Muscle layer of colon (tissue), 2 donors: ENCODE data around the gene INSYN2B.

ENCODE experiments used
- H3K27ac ChIP-seq: one replicate; pipeline ENCODE4 v1.7.0; 2013; ENCODE audit warnings: low read depth, mild to moderate bottlenecking, low read length, moderate library complexity
- H3K27me3 ChIP-seq, 2 donors: one replicate each; pipeline ENCODE4 v1.7.0; 2013; ENCODE audit warnings: low read length in 2 of 2, mild to moderate bottlenecking in 2 of 2; ENCODE audit not compliant: insufficient read depth in 2 of 2, control insufficient read depth in 1 of 2
- H3K36me3 ChIP-seq: one replicate; pipeline ENCODE4 v1.7.0; 2013; ENCODE audit warnings: mild to moderate bottlenecking, low read length; ENCODE audit not compliant: insufficient read depth
- H3K4me1 ChIP-seq: one replicate; pipeline ENCODE4 v1.7.0; 2013; ENCODE audit warnings: mild to moderate bottlenecking, low read length; ENCODE audit not compliant: insufficient read depth
- H3K4me3 ChIP-seq, 2 donors: one replicate each; pipeline ENCODE4 v1.7.0; 2013; ENCODE audit warnings: low read length in 2 of 2, low read depth in 1 of 2, mild to moderate bottlenecking in 1 of 2, moderate library complexity in 1 of 2
- H3K9ac ChIP-seq: one replicate; pipeline ENCODE4 v1.7.0; 2013; ENCODE audit warnings: low read length
- H3K9me3 ChIP-seq: one replicate; pipeline ENCODE4 v1.7.0; 2013; ENCODE audit warnings: mild to moderate bottlenecking, low read length
- donor health status: abdominal sarcoma.
- donor health status: Adenocarcinoma of cecum.

Gene INSYN2B

DNA sequence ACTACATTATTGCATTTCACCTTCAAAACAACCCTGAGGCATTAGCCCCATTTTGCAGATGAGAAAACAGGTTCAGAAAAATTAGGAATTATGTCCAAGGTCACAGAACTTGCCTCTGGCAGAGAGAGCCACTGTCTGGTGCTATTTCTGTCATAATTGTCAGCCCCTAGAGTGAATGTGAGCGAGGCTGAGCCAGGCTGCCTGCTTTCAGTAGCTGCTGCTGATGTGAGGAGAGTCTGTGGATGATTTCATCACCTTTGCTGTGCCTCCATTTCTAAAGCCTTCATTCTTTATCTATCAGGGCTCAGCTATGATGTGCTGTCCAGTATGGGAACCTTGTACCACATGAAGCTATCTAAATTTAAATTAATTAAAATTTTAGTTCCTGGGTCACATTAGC is 71.4 kb downstream of the INSYN2B start:
- Histone ChIP-seq H3K9ac (no peak overlapping the region), H3K27ac (no peak overlapping the region), H3K4me1 (no peaks in the 10 kb centered on the region), H3K4me3 (no peak overlapping the region), H3K27me3 (no peaks in the 10 kb centered on the region), H3K36me3 (no peaks in the 10 kb centered on the region), H3K9me3 (no peaks in the 10 kb centered on the region)

DNA sequence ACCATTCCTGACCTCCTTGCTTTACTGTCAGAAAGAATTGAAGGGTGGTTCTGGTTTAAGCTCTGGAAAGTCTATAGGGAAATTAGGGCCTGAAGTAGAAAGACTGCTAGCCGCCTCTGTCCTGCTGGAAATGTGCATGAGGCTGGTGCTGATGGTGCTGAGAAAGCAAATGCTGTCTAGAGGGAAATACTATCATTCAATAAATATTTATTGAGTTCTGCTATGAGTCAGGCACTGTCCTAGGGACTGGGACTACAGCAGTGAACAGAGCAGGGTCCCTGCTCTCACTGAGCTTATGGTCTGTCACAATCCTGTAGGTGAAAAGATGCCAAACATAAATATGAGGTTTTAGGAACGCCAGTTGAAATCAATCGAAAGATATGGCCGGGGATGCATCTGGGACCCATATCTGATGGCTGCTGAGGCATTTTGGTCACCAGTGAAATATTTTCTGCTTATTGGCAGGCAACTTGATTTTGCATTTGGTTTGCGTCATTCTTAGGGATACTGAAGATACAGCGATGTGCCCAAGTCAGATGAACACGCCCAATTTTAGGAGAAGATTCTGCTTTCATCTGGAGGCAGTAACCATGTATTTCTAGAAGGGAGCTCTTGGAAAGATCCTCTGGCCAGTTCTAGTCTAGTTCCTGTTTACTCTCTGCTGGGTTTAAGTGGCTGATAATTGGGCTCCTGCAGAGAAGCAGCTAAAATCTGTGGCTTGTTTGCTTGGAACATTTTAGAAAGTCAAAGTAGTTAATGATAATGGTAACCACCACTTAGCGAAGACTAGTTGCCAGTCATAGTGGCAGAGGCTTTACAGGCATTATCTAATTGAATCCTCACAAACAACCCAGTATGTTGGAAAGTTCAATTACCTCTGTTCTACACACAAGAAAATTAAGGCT is 73.3 kb downstream of the INSYN2B start:
- H3K9me3 ChIP-seq = no peaks in the 10 kb centered on the region
- H3K36me3 ChIP-seq = no peaks in the 10 kb centered on the region
- no peak overlapping the region for H3K27ac ChIP-seq
- no peaks in the 10 kb centered on the region for H3K4me1 ChIP-seq
- no peak overlapping the region for H3K4me3 ChIP-seq
- no peaks in the 10 kb centered on the region for H3K27me3 ChIP-seq
- no peak overlapping the region for H3K9ac ChIP-seq

DNA sequence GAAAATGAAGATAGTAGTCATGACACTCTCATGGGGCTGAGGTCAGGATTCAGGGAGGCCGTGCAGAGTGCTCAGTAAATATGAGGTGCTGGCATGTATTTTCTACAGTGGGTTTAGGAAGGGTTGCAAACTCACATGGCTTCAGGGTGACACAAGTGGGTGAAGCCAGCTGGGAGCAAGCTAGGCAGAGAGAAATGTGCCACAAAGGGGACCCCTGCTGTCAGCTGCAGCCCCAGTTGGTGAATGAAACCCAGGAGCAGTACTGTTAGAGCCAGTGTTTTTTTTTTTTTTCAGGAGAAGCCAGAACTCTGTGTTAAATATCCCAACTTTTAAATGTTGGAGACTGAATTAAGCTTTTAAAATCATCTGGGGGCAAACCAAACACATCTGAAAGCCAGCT is 75.3 kb downstream of the INSYN2B start:
- no peak overlapping the region for H3K4me3 ChIP-seq
- no peaks in the 10 kb centered on the region for H3K27me3 ChIP-seq
- H3K36me3 ChIP-seq = no peaks in the 10 kb centered on the region
- no peak overlapping the region for H3K9ac ChIP-seq
- H3K9me3 ChIP-seq = no peaks in the 10 kb centered on the region
- H3K4me1 ChIP-seq = no peaks in the 10 kb centered on the region
- no peak overlapping the region for H3K27ac ChIP-seq

DNA sequence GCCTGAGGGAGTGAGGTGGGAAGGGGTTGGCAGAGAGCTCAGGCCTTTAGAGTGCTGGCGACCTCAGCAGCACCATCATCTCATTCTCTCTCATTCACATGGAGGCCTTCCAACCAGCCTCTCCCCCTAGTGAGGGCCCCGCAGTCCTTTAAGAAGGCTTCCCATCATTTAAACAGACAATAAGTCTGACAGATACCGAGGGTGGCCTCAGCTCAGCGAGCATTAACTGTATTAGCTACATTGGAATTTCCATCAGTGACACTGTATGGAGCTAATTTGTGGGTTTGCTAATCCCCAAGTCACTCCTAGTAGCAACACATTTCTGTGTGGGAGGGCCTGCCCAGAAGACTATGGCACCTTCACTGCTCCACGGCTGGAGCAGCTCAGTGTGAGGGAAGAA is 75.8 kb downstream of the INSYN2B start:
- H3K9ac ChIP-seq = no peak overlapping the region
- H3K4me1 ChIP-seq = no peaks in the 10 kb centered on the region
- H3K27me3 ChIP-seq = no peaks in the 10 kb centered on the region
- no peak overlapping the region for H3K27ac ChIP-seq
- H3K4me3 ChIP-seq = no peak overlapping the region
- H3K9me3 ChIP-seq = no peaks in the 10 kb centered on the region
- no peaks in the 10 kb centered on the region for H3K36me3 ChIP-seq

DNA sequence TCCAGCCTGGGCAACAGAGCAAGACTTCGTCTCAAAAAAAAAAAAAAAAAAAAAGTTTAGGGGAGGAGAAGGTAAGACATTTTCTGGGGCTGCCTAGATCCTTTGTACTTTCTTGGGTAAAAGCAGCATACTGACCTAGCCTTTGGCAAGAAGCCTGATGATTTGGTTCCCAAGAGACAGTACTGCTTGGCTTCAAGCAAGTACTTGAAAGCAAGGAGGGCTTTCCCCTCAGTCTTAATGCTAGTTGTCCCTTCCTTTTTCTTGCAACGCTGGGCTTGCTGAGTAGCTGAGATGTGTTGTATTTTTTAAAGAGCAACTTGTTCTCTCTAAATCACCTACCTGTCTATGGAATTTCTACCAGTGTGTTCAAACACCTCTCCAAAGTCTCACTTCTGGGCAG is 76.2 kb downstream of the INSYN2B start:
- Histone ChIP-seq H3K9ac (no peak overlapping the region), H3K4me1 (no peaks in the 10 kb centered on the region), H3K36me3 (no peaks in the 10 kb centered on the region), H3K4me3 (no peak overlapping the region), H3K27me3 (no peaks in the 10 kb centered on the region), H3K9me3 (no peaks in the 10 kb centered on the region), H3K27ac (no peak overlapping the region)

DNA sequence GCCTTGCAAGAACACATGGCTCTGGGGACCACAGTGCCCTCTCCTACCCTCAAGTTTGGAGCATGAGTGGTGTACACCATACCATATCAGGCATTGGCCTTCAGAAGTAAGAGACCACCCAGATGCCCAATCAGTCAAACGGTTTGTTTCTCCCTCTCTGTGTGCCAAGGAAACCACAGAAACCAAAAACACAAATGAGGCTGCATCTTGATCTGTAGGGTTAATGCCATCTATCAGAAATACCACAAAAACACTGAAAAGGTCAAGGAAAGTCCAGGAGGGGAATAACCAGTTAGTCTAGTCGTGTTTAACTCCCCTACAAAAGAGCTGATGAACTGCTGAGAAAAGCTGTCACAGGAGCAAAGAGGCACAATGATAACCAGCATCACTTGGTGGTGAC is 78.4 kb downstream of the INSYN2B start:
- H3K27me3 ChIP-seq = no peaks in the 10 kb centered on the region
- no peaks in the 10 kb centered on the region for H3K9me3 ChIP-seq
- H3K36me3 ChIP-seq = no peaks in the 10 kb centered on the region
- no peak overlapping the region for H3K27ac ChIP-seq
- H3K4me1 ChIP-seq = no peaks in the 10 kb centered on the region
- no peak overlapping the region for H3K9ac ChIP-seq
- no peak overlapping the region for H3K4me3 ChIP-seq

DNA sequence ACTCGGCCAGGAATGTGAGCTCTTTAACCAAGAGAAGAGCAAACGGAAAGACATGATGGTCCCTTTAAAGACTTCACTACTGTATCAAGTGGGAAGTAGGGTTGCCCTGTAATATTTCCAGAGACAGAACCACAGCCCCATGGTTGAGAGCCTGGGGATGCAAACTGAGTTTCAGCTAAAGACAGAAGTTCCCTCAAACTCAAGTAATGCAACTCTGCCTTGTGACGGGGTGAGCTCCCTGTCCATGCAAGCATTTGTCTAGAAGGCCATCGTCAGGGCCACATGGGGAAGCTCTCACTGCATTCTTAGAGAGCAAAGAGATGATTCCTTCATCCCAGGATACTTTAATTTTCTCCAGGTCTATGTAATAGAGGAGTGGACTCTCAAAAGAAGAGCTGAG is 82.8 kb downstream of the INSYN2B start:
- H3K27me3 ChIP-seq = no peaks in the 10 kb centered on the region
- no peaks in the 10 kb centered on the region for H3K4me1 ChIP-seq
- no peaks in the 10 kb centered on the region for H3K36me3 ChIP-seq
- no peak overlapping the region for H3K4me3 ChIP-seq
- no peak overlapping the region for H3K9ac ChIP-seq
- H3K27ac ChIP-seq = no peak overlapping the region
- no peaks in the 10 kb centered on the region for H3K9me3 ChIP-seq

DNA sequence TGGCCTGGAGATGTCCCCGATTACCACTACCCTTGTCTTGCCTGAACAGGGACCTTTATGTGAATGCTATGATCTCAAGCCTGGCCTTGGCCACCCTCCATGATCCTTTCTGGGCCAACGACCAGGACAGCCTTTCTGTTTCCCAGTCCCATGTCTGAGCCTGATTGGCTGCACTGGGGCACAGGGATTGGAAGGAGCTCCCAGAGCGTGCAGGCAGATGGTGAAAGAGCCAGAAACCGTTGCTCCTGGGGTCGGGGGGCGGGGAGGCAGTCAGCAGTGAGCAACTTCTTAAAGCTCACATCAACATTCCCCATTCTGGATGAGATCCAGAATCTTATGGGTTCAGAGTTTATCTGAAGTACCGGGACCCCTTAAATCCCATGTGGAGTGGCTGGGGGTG is 84.4 kb downstream of the INSYN2B start:
- Histone ChIP-seq H3K4me1 (no peaks in the 10 kb centered on the region), H3K36me3 (no peaks in the 10 kb centered on the region), H3K9me3 (no peaks in the 10 kb centered on the region), H3K27me3 (no peaks in the 10 kb centered on the region), H3K9ac (no peak overlapping the region), H3K27ac (no peak overlapping the region), H3K4me3 (no peak overlapping the region)

DNA sequence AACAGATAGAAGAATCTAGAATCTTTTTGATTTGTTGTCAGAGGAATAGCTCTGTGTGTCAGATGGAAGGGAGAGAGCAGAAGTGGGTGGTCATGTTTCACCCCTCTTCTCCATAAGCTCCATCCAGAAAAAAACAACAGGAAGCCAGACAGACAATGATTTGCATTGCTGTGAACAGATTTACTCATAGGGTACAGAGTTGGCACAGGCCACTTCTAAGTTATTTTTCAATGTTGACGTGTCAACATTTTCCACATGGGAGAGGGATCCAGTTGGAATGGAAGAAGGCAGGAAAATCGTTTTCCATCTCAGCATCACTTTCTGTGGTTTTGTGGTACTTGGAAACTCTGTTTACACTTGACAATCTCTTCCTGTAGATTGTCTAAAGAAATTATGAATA is 86.7 kb downstream of the INSYN2B start:
- H3K27ac ChIP-seq = no peak overlapping the region
- H3K36me3 ChIP-seq = no peaks in the 10 kb centered on the region

DNA sequence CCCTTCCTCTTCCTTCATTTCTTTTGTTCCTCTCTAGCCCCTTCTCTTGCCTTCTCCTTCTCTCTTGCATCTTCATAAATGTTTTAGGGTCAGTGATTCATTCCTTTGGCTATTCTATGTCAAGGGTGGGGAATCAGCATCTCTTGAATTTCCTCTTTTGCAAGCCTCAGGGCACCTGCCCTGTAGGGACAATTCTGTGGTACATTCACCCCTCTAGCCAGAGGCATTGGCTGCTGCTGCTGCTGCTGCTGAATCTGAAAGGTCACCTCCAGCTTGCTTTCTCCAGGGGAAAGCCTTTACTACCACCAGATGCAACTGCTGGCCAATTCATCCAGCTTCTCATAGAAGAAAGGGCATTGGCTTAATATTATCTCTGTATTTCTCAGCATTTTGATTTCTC is 87.3 kb downstream of the INSYN2B start:
- Histone ChIP-seq H3K4me1 (no peaks in the 10 kb centered on the region), H3K27ac (no peak overlapping the region), H3K36me3 (no peaks in the 10 kb centered on the region), H3K4me3 (no peak overlapping the region), H3K9me3 (no peaks in the 10 kb centered on the region), H3K27me3 (no peaks in the 10 kb centered on the region), H3K9ac (no peak overlapping the region)

More for the DNA sequence above, 86.7 kb downstream of the INSYN2B start:
- H3K4me1 ChIP-seq = no peaks in the 10 kb centered on the region
- H3K4me3 ChIP-seq = no peak overlapping the region
- no peaks in the 10 kb centered on the region for H3K9me3 ChIP-seq
- no peak overlapping the region for H3K9ac ChIP-seq
- H3K27me3 ChIP-seq = no peaks in the 10 kb centered on the region

DNA sequence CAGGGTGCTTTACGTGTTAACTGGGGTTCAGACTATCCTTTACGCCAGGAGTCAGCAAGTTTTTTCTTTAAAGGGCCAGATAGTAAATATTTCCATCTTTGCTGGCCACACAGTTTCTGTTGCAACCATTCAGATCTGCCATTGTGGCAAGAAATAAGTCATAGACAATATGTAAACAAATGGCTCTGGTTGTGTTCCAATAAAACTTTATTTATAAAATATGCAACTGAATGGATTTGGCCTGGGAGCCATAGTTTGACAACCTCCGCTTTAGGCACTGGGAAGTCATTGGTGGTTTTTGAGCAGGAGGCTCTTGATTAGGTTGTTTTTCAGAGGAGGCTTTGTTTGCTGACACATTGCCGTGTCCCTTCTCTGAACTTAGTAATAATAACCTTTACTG is 90.7 kb downstream of the INSYN2B start:
- no peaks in the 10 kb centered on the region for H3K36me3 ChIP-seq
- no peaks in the 10 kb centered on the region for H3K9me3 ChIP-seq
- H3K4me3 ChIP-seq = no peak overlapping the region
- no peaks in the 10 kb centered on the region for H3K4me1 ChIP-seq
- no peak overlapping the region for H3K27ac ChIP-seq
- no peaks in the 10 kb centered on the region for H3K27me3 ChIP-seq
- H3K9ac ChIP-seq = no peak overlapping the region

DNA sequence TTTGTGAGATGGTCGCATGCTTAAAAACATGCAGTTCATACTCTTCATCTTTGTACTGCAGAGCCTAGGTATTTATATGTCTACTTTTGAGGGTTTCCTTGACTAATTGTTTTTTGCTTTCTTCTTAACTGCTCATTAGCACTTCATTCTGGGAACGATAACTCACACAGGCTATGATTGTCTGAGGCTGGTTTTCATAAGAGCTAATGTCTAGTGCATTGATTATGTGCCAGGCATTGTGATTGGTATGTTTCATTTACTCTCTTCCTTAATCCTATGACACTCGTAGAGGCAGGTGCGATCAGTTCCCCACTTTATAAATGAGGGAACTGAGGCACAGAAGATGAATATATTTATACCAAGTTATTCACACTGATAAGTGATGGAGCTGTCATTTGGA is 93.6 kb downstream of the INSYN2B start:
- Histone ChIP-seq H3K27ac (no peak overlapping the region), H3K9ac (no peak overlapping the region), H3K4me3 (no peak overlapping the region), H3K9me3 (no peaks in the 10 kb centered on the region), H3K36me3 (no peaks in the 10 kb centered on the region), H3K27me3 (no peaks in the 10 kb centered on the region), H3K4me1 (no peaks in the 10 kb centered on the region)
